Left ventricle myocardium superior (tissue), 1 donor: ENCODE data around the gene XKR3. TPM values are rescaled to one million over a fixed set of nuclear protein-coding genes. Genes with fewer than 3 reads are reported as not detected.
"Not testable (repeated sequence)": the region's sequence is repeated elsewhere in the genome, so short reads cannot be mapped to it uniquely, and the experiment has no call there.

Source experiments
- ATAC-seq: fragments of 200-7000 bp; cut with Tn5 transposase; one replicate; pipeline ENCODE4 v1.9.1; 2020; ENCODE audit warnings: mild to moderate bottlenecking, moderate library complexity
- DNase-seq: peaks from one replicate; pipeline ENCODE4 v3.0.0-alpha.2; 2020
- intact Hi-C: fragments of 100-400 bp; cut with micrococcal nuclease; formaldehyde crosslinking; loops from one replicate; pipeline ENCODE4 v1.11.0; 2022
- long read RNA-seq: library from polyadenylated mRNA; unstranded; transcript quantifications from one replicate; pipeline ENCODE4 v2.0.0, GENCODE V29; 2021
- total RNA-seq: library from RNA; stranded (reverse); fragmentation: NEBNext Ultra II Directional; extraction: Animal tissue kit (Norgen Biotek cat#: 25700); gene quantifications from one replicate; pipeline ENCODE4 v1.2.1, GENCODE V29; 2021
- donor health status: DM: no; HTN: yes; CAD: no; lungs with severe emphysema.

XKR3 gene
- total RNA-seq, result not detected
- long read RNA-seq, result 0 reads

DNA sequence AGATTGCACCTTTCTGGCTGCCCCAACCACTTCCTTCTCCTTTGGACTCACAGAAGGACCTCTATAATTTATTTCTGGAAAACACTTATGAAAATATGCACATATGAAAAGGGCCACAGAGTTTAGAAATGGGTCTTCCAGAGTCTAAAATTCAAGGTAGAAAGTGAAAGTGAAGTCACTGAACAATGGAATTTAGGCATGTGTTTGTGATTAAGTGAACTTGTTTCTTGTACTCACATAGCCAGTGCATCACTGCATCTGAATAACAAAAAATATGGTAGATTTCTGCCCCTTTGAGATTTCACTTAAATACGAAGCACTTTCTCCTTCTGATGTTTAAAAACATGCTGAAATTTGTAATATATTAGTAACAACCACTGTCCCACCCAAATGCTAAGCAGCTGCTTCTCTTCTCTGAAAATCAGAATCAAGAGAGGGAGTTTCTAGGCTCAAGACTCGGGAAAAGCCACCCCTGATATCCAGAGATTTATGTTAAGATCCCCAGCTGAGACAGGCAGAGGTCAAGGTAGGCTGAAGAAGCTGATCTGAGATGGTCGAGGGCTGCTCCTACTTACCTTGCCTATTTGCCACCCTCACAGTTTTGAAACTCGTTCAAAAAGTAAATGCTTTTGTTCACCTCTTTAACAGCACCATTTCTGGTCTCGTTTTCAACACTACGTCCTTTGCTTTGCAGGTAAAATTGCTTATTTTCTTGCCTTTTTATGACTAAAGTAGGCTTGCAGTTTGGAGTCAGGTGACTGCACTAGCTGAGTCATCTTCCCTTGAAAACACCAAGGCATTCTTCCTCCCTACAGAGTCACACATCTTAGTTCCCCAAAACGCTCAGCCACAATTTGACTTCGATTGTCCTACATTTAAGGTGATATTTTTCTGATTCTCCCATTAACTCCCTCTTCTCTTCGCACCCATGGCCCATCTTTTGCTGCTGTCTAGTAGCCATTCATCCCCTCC lies at the start of gene XKR3:
XKR3 (minus strand) TSS at position 696 of the 972 bp plus-strand sequence. CDS start 17,338 bp downstream, outside the sequence.
- no peak for ATAC-seq
- intact Hi-C loops, result no loop called here

GRCh38 chr22:16869640-16870039 lies 44.4 kb upstream of the XKR3 start:
- intact Hi-C loops, ATAC-seq, DNase-seq: not testable (repeated sequence)

More for the DNA sequence above, at the start of gene XKR3:
- DNase-seq, result no peak

GRCh38 chr22:16866167-16866566 lies 41.0 kb upstream of the XKR3 start:
- no peak for ATAC-seq
- intact Hi-C loops, result no loop called here
- no peak for DNase-seq

DNA sequence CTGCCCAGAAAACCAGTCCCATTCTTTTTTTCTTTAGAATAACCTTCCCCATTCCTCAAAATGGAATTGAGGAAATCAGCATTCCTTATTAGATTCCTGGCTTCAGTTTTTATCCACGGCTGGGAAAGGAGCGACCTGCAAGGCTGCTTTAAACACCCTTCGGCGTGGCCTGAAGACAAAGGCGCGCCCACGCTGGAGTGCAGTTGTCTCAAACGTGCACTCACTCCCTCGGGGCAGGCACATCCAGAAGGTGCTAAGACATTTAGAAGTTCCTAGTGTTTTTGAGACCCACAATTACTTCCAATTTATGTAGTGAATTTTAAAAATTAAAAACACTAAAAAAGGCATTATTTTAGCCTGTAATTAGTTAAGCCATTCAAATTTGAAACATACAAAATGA lies 31.6 kb upstream of the XKR3 start:
- intact Hi-C loops, DNase-seq, ATAC-seq: not testable (repeated sequence)

DNA sequence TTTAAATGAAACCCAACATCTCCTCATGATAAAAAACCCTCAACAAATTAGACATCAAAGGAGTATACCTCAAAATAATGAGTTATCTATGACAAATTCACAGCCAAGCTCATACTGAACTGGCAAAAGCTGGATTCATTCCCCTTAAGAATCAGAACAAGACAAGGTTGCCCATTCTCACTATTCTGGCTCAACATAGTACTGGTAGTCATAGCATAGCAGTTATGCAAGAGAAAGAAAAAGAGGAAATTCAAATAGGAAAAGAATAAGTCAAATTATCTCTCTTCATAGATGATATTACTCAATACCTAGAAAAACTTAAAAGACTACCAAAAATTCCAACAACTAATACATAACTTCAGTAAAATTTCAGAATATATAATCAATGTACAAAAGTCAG lies 29.4 kb upstream of the XKR3 start:
- intact Hi-C loops, result no loop called here
- DNase-seq, result no peak
- no peak for ATAC-seq

GRCh38 chr22:16851268-16851996 lies 26.2 kb upstream of the XKR3 start:
- intact Hi-C loops, ATAC-seq, DNase-seq: not testable (repeated sequence)

- ATAC-seq, result no peak
- intact Hi-C loops, result no loop called here
Observed at GRCh38 chr22:16847271-16847670, 22.1 kb upstream of the XKR3 start.

GRCh38 chr22:16845881-16846280 lies 20.7 kb upstream of the XKR3 start:
- DNase-seq, result no peak
- ATAC-seq, result no peak
- intact Hi-C loops, result no loop called here

More at GRCh38 chr22:16847271-16847670, 22.1 kb upstream of the XKR3 start:
- DNase-seq, result no peak

- no peak for DNase-seq
- no peak for ATAC-seq
- intact Hi-C loops, result no loop called here
Observed at GRCh38 chr22:16845465-16845864, 20.3 kb upstream of the XKR3 start.

GRCh38 chr22:16844529-16844928 lies 19.3 kb upstream of the XKR3 start:
- no peak for ATAC-seq
- DNase-seq, result no peak
- intact Hi-C loops, result no loop called here

DNA sequence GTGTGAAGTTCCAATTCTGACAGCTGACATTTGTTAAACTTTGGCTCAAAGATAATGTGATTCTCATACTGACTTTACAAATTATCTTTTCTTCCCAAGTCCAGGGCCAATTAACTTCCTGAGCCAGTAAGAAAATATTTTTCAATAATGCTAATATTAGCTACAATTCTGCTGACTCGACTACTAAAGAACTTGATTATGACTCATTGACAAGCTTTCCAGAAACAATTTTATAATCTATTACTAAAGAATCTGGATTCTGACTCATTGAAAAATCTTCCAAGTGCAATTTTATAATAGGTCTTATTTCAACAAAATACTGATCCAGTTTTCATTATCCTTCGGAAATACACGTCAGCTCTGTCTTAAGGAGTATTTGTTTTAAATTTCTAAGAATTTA lies 12.9 kb upstream of the XKR3 start:
- ATAC-seq (no peak), DNase-seq (no peak)
- intact Hi-C loops, result no loop called here

DNA sequence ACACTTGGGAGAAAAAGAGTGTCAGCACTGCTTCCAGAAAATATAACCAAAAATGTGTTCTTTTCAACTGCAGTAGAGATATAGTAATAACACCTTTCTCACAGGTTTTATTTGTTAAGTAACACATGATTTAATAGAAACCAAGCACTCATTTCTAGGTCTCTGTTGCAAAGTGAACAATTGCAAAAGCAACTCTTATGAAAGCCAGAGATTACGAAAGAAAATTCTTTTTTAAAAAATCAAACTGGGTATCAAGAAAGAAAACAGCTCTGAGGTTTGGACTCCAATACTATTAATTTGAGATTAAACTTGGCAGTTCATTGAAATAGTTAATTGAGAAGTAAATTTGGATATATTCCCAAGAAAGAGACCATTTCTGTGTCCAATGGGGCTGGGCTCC lies 9.8 kb upstream of the XKR3 start:
- intact Hi-C loops, result no loop called here
- DNase-seq (no peak), ATAC-seq (no peak)

DNA sequence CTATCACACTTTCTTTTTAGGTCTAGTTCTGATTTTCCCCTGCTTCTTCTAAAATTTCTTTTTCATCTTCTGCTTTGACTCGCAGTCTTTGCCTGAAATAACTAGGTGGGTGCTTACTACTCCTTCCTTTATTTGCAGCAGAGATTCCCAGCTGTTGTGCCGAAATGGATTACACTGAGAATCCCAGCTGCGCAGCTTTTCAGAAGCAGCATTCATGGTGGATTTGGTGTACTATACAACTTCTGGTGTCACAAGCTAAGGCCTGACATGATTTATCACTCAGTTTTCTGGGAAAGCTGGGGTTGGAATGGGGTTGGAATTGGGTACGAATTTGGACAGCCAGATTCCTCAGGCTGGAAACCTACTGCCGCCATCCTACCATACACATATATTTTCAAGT lies 6.0 kb upstream of the XKR3 start:
- intact Hi-C loops, result no loop called here
- no peak for DNase-seq
- no peak for ATAC-seq

DNA sequence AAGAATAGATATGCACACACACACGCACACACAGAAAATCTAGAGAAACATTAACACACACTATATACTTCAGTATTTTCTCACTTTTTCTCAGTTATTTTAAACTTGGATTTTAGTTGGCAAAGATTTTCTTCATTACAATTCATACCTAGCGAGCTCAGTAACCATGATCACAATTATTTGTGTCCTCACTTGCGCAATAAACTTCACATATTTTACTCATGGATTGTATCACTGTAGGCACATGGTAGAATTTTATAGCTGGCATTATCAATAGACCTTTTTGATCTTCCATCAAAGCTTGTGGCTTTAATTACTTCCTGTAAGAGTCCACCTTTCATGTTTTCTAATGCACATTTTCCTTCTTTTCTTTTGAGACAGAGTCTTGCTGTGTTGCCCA lies 4.8 kb upstream of the XKR3 start:
- intact Hi-C loops, result no loop called here
- ATAC-seq, result no peak
- DNase-seq, result no peak

GRCh38 chr22:16828876-16829275 lies 3.7 kb upstream of the XKR3 start:
- no peak for ATAC-seq
- intact Hi-C loops, result no loop called here

GRCh38 chr22:16827506-16827905 lies 2.3 kb upstream of the XKR3 start:
- intact Hi-C loops, result no loop called here
- DNase-seq, result no peak
- no peak for ATAC-seq

More at GRCh38 chr22:16828876-16829275, 3.7 kb upstream of the XKR3 start:
- no peak for DNase-seq

DNA sequence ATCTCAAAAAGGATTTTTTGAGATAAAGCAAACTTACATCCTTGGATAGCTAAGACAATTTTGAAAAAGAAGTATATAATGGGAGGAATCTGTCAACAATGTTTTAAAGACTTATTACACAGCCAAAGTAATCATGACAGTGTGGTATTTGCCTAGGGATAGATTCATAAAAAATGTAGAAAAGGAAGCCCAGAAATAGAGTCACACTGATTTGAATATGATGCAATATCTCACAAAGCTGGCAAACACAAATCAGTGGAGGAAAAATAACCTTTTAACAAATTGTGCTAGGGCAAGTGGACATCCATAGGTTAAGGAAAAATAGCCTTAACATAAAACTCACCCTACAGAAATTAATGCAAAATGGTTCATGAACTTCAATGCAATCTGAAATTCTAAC lies 6.0 kb downstream of the XKR3 start:
- DNase-seq, result no peak
- intact Hi-C loops, result no loop called here
- no peak for ATAC-seq

GRCh38 chr22:16818538-16818937 lies 6.7 kb downstream of the XKR3 start:
- no peak for DNase-seq
- ATAC-seq, result no peak
- intact Hi-C loops, result no loop called here

GRCh38 chr22:16815073-16815472 lies 10.1 kb downstream of the XKR3 start:
- ATAC-seq (no peak), DNase-seq (no peak)
- intact Hi-C loops, result no loop called here

DNA sequence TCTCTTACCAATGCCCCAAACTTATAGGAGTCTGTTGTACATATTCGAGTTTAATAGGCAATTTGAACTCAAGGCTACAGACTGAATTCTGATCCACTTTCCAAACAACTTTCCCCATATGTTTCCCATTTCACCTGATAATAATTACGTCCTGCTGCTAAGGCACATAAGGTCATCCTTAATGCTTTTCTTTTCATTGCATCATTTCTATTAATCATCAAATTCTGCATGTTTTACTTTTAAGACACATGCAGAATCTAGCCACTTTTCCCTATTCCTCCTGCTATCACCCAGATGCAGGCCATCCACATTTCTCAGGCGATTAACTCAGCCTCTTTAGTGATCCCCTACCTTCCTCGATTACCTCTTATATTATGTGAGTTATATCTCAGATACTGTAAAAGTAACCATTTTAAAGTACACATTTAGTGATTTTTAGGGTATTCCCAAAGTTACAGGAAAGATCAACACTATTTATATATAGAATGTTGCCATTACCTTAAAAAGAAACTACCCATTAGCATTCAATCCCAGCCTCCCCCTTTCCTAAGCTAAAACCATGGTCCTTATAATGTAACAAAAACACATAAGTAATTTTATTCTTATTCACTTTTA lies 14.9 kb downstream of the XKR3 start:
- intact Hi-C loops, result no loop called here
- no peak for DNase-seq
- ATAC-seq, result no peak
